ENCODE data around the gene CDH13.

The CDH13 gene

DNA sequence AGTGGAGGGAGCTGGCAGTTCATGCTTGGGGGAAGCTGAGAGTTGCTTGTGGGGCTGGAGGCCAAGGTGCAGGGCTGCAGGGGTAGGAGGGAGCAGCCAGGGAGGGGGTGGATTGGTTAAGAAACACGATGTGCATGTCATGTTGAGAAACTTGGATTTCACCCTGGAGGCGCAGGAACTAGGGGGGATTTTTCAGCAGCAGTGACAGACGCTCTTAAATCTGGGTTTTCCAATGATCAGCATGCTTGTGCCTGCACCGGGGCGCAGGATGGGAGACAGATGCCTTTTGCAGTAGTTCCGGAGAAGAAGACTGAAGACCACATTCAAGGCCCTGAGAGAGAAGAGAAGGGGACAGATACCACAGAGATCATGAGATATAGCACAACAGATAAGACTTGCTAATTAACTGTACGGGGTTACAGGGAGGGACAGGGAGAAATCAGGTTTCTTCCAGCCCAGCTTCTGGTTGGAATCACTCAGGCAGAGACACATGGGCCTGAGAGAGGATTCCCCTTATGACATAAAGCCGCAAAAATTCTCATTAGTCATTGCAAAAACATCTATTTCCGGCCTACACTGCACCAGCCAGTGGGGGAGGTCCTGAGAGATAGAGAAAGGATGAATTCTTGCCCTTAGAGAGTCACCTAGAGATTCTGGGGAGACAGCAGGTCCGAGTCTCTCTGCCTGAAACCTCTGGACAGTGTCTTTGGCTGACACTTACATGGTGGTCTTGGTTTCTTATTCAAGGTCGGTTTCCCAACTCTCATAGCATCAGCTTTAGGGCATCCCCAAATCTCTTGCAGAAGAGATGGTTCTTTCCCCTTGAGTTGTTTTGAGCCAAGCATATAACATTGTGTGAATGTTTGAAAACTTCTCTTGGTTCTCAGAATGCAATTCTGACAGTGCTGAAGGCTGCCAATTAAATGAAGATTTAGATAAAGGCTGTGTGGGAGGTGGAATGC, 27.1 kb downstream of the CDH13 start:
- peak; percentile 43 for DNase-seq

DNA sequence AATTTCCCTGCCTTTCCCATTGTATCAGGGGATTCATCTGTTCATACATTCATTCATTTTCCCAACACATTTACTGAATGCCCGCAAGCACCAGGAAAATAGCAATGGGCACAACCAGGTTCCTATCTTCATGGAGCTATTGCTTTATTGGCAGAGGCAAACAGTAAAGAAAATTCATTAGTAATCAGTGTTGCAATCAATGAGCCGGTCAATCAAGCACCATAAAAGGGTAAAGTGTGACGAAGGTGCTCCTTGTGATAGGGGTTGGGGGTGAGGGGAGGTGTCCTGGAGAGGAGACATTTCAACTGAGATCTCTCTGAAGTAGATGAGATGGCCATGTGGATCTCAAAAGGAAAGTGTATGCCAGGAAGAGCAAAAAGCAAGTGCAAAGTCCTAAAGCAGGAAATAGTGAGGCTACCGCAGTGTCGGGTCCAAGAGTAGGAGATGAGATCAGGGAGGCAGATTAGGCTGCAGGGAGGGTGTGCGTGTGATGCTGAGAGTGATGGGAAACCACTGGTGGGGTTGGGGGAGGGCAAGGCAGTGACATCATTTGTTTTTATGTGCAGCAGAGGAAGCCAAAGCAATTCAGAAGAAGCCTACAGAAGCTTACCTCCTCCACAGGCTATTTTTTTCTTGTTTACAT, 28.4 kb downstream of the CDH13 start:
- DNase-seq = no peak

DNA sequence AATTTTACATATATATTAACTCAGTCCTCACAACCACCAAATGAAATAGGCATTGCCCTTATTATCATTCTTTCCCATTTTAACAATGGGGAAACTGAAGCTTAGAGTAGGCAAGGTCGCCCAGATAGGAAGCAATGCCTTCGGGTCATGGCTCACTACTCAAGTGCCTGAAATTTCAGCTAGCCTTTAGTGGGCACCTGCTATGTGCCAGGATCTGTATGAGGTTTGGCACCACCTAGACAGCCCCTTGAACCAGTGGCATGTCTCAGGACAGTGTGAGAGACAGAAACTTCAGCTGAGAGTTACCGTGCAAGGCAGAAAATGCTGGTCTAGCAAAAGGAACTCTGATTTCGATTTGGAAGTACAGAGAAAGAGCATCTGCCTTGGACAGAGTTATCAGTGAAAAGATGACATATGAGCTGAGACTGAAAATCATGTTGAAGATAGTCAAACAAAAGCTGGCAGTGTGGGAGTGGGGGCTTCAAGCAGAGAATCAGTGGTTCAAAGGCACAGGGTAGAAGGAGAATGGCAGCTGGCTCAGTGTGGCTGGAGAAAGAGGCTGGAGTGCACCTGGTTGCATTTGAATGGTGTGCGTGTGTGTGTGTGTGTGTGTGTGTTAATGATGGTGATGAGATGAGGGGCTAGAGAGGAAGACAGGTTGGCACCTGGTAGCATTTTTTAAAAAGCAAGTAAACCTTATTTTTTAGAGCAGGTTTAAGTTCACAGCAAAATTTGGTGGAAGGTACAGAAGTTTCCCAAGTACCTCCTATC, 29.1 kb downstream of the CDH13 start:
- no peak for DNase-seq

DNA sequence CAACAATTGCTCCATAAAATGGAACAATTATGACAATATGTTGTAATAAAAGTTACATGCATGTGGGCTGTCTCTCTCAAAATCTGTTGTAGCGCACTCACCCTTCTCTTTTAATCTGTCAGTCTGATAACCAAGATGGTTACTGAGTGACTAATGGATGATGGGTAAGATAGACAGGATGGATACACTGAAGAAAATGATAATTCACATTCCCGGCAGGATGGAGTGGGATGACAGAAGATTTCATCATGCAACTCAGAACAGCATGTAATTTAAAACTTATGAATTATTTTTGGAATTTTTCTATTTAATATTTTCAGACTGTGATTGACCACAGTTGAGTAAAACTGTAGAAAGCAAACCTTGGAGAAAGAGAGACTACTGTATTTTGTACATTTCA, 30.5 kb downstream of the CDH13 start:
- DNase-seq = no peak

DNA sequence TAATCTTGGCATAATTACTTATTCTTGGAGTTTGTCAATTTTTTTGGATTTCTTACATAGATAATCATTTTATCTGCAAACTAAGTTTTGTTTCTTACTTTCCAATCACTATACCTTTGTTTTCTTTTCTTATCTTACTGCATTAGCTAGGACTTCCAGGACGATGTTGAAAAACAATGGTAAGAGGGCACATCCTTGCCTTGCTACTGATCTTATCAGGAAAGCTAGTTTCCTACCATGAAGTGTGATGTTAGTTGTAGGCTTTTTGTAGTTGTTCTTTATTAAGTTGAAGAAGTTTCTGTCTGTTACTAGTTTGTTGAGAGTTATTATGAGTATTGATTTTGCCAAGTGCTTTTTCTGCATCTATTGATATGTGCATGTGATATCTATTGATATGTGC, 31.0 kb downstream of the CDH13 start:
- DNase-seq = no peak

DNA sequence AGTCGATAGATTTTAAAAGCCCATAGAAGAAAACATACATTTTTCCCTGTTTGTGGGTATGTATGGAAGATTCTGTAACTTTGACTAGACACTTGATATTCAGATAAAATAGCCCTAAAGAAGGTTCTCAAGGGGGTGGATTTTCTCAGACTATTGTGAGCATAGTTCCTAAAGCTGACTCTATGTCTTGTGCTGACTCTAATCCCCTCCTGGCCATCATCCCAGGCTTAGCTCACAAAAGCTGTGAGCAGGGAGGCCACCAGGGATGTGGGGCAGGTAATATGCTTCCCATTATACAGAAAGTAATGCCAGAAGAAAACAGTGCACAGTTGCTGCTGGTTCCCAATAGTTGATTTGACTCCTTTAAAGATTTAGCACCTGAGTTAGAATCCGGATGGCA, 32.0 kb downstream of the CDH13 start:
- no peak for DNase-seq

DNA sequence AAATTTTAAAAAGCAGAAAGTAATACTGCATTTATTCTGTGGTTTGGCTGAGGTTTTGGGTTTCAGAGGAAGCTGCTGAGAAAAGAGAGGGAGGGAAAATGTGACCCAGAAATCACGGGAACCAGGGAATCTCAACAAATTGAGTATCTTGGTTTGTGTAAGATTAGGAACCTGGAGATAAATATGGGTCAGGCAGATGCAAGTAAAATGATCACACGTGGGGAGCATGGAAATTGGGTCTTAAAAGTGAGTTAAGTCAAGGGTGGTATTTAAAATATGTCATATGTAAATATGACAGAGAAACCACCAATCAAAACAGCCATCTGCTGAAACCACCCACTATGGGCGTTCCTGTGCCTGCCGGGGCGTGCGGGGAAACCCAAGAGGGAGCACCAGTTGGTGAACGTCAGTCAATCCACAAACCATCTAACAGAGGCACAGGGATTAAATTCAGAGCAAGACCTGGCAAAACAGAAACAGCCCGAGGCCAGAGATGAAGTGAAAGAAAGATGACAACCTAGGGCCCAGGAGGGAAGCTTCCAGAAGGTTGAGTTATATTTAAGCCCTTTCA, 33.4 kb downstream of the CDH13 start:
- peak; percentile 82 for DNase-seq

DNA sequence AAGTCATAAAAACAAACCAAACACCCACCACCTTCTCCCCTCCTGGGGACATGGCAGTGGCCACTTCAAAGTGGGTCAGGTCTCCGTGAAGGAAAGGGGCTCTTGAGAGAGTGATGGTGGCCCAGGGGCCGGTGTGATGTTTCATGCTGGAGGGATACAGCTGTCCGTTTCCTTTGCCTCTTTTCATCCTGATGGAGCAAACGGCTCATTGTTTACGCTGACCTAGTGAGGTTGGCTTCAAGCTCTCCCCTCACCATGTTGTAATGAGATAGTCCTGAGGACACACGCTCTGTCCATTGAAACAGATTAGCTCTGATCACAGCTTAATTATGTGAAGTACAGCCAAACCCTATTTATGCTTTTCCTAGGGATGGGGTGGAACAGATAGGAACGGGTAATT, 34.2 kb downstream of the CDH13 start:
- no peak for DNase-seq

DNA sequence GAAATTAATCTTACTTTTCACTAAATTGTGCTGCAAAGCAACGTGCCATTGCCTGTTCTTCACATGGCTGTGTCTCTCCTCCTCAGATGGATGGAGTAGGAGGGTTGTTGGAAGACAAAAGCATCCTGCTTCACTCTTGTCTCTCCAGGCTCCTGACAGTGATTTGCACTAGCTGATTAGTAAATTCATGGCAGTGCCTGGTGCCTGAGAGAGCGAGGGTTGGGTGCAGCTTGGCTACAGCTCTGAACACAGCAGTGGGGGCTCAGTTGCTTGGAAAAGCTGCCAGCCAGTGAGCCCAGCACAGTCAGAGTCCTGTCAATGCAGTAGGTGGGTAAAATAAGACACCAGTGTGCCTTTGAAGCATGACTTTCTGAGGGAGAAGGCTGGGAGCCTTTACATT, 37.4 kb downstream of the CDH13 start:
- no peak for DNase-seq

DNA sequence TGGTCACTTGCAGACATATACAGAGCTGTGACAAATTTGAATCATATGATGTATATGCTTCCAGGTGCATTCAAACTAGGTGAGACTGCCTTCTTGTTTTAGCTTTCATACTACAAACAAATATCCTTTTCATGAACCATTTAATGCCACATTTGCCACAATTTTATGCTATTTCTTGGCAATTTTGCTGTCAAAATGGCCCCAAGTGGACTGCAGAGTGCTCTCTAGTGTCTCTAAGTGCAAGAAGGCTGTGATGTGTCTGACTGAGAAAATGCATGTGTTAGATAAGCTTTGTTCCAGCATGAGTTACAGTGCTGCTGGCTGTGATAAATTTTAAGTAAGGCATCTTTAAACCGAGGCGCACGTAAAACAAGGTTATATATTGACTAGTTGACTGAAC, 38.3 kb downstream of the CDH13 start:
- no peak for DNase-seq

DNA sequence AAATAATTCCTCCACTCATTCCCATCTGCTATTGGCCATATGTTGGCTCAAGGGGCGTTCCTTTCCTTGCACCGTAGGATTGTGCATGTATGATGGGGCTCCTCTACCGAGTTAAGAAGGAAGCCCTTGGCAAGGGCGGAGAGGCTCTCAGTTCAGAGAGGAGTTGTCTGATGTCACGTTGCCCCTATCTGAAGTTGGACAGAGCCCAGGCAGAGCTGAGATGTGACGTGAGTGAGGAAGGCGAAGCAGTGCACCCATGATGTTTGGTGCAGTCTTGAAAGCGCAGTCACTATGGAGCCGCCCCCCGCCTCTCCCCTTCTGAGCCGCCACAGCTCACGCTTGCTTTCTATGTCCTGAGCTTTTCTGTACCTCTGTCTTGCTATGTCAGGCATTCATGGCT, 40.7 kb downstream of the CDH13 start:
- DNase-seq = no peak

DNA sequence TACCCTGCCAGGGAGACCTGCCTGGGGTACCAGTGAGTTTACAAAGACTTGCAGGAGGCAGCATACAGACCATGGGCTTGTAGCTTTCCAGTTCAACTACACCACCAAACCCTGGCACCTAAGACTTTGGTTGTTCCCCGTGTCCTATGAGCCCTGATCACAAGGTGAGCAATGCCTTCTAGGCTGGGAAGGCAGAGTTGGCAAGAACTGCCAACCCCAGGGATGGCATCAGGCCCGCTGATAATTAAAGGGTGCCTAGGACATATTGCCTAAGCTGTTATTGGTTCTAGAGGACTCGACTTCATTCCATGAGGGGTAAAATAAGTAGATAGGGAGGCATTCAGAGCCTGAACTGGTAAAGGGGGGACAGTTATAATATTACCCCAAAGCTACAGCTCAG, 41.3 kb downstream of the CDH13 start:
- DNase-seq = no peak

DNA sequence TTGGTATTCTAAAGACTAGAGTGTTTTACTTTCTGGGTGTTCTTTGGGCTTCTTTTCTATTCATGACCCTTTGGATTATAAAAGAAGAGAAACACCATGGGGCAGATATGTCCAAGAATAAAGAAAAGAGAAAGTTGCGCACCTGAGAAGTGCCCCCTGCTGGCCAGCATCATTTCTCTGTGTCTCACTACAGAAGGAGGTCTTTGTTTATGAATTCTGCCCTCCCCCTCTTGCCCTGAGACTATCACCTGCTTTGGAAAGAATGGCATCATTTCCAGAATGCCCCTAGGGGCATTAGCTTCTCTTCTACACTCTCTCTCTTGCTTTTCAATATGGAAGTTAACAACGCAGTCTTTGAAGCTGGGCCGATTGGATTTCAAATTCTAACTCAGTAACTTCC, 45.0 kb downstream of the CDH13 start:
- no peak for DNase-seq

DNA sequence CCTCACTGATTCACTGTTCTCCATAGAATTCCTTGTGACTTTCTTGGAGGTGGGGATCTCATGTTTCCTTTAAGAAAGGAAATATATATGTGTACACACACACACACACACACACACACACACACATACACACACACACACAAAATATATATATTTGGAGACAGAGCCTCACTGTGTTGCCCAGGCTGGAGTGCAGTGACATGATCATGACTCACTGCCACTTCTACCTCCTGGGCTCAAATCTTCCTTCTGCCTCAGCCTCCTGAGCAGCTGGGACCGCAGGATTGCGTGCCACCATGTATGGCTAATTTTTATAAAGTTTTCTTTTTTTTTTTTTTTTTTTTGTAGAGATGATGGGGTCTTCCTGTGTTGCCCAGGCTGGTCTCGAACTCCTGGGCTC, 45.9 kb downstream of the CDH13 start:
- no peak for DNase-seq

DNA sequence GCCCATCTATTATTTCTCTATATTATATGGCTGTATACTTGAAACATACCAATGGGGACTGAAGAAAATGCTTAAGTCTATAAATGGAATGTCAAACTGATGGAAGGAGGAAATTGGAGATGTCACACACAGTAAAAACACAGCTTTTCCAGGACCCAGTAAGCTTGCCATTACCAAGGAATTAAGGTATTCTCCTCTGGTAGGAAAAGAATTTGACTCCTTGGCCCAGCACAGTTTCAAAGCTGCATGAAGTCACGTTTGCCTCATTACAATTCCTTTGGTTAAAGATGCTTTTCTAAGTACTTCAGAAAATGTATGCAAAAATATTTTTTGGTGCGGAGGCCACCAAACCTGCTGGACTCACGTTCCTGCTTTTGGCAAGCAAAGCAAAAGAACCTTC, 48.5 kb downstream of the CDH13 start:
- DNase-seq = no peak

DNA sequence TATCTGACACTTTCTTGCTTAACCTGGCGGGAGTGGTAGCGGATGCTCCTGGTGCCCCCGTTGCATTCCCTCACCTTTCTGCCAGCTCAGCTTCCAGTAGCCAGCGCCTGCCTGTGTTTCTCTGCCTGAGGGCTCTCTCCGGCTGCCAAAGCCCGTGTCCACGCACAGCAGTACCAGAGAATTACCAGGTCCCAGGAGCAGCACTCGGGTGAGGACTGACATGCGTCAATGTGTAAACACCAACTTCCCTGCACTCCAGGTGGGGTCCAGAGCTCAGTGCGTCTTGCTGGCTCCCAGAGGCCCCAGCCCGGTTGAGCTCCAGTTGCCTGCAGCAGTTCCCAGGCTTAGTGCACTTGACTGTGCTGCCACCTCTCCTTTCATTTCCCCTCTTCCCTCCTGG, 54.8 kb downstream of the CDH13 start:
- no peak for DNase-seq

DNA sequence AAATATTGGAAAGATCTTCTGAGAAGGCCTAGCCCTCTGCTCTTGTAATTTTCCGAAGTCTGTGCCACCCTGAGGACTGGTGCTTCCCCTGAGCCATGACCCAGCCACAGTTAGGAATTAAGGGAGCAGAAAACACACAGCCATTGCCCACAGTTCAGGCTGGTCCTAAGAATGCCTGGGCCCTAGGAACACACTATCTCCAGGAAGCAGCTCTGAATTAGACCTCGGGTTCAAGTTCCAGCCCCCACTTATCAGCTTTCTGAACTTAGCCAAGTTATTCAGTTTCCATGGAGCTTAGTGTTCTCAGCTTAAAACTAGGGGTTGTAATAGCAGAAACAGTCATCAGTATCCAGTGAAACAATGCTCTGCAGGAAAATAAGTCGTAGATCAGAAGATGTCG, 56.0 kb downstream of the CDH13 start:
- no peak for DNase-seq

DNA sequence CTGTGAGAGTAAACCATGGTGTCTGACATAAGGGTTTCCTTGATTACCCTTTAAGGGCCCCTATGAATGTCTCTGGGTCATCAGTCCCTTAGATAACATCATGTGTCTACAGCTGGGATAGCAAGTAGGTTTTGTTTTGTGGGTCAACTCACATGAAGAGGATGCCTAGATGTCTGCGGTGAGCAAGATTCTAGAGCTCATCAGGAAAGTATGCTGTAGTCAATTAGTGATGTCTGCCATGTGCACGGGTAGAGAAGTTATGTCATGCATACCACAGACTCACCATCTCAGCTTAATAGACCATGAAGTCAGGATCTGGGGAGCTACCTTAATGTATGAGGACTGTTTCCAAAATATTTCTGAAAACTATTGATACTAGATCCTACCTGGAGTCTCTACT, 57.5 kb downstream of the CDH13 start:
- DNase-seq = no peak

DNA sequence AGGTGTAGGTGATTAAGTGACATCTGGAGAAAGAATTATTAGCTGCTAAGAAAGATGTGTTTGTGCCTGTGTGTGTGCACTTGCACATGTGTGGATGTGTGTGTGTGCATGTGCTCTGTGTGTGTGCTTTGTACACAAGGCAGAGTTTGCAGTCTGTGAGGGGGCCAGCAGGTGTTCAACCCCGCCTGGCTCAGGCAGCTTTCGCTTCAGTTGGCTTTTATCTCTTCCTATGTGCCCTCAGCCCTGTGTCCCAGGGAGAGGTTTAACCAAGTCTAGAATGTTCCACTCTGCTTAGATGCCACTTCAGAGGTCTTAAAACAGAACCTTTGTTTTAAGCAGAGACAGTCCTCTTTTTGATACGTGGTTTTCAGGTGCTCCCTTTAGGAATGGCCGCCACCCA, 58.8 kb downstream of the CDH13 start:
- no peak for DNase-seq

DNA sequence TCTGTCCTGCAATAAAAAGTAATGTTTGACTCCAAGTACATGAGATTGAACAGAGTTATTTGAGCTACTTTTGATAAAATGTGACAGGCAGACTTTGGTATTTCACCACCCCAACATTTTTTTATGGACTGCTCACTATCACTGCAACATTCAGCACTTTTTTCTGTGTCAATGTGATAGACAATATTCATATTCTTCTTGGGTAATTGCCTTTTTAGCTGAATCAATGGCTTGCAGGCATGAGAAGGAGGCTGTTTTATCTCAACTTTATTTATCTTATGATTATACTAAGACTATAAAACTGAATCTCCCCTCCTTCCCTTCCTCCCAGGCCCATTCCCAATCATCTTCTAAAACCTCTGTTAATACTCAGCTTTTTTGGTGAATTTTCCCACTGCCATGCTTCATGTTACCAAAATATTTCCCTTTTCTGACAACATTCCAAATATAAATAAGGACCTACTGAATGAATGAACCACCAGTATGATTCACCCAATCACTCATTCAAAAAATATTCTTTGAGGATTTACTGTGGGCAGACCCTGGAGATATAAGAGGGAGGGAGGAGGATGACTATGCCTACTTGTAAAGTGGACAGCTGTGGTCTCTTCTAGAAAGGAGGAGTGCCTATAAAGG, 67.6 kb downstream of the CDH13 start:
- DNase-seq = no peak

DNA sequence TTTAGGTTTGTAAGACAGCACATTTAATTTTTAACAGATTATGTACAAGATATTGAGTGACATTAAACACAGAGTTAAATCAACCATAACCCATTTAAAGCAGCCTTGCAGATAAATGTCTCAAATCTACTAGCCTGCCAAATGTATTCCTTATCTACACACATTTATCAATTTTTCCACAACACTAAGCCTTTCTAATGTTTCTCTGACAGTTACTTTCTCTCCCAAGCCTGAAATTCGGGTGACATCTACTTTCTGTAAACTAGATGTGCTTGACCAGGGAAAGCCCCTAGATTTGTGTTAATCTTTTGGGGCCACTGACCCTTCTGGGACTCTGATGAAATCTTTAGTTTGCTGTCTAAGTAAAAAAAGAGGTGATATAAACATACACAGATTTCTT, 69.0 kb downstream of the CDH13 start:
- no peak for DNase-seq

DNA sequence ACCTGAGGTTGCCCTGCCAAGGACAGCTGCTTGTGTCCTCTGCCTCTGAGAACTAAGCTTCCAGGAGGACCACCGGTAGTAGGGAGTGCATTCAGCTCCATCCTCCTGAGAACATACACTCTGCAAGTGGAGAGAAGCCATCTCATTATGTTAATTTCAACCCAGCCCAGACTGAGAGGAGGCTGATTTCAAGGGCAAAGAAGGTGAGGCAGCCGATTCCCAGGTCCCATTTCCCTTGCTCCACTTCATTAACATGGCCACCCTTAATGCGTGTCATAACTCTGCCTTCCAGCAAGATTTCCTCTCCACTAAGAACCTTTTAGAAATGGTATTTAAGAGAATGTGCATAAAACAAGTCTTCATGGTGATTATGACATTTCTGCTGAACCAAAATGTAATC, 72.5 kb downstream of the CDH13 start:
- no peak for DNase-seq
